ENCODE measurements around the gene LY6G6C. TPM values are rescaled to one million over a fixed set of nuclear protein-coding genes. Genes with fewer than 3 reads are reported as not detected.

The LY6G6C gene
- total RNA-seq, 4 donors from 2014 or later = not detected

- H3K4me3 ChIP-seq = no peak overlapping the region
- no peaks in the 10 kb centered on the region for H3K27me3 ChIP-seq
- peaks cover 0 to 16% of the 10 kb centered on the region in 2 donors for H3K36me3 ChIP-seq
- no peak overlapping the region for H3K27ac ChIP-seq
- peaks cover 0 to 25% (median 5%) of the 10 kb centered on the region in 3 donors for H3K4me1 ChIP-seq
- ATAC-seq = no peak
- TF ChIP-seq POLR2A (IDR thresholded peaks at IDR 0.05) (no peak), EP300 (IDR thresholded peaks at IDR 0.05) (no peak), POLR2AphosphoS5 (IDR thresholded peaks at IDR 0.05) (no peak), CTCF (IDR thresholded peaks at IDR 0.05) (no peak)
- no peaks in the 10 kb centered on the region for H3K9me3 ChIP-seq
- WGBS, 2 donors (ENCODE audit: low coverage in 1 of 2) = 74 to 81% methylated on average over 5 to 8 of the region's 8 CpGs
These were observed 43.6 kb downstream of the LY6G6C start for GRCh38 chr6:31677955-31678354.

GRCh38 chr6:31676904-31677303, 44.6 kb downstream of the LY6G6C start:
- Histone ChIP-seq H3K4me1 (peaks cover 0 to 20% (median 5%) of the 10 kb centered on the region in 3 donors), H3K27me3 (no peaks in the 10 kb centered on the region), H3K27ac (no peak overlapping the region), H3K4me3 (no peak overlapping the region), H3K36me3 (peaks cover 0 to 26% of the 10 kb centered on the region in 2 donors), H3K9me3 (no peaks in the 10 kb centered on the region)
- no peak for ATAC-seq
- 57% methylated on average over 6 of the region's 6 CpGs; no CpG with 5 or more reads in 1 of the 2 donors for WGBS, 2 donors (ENCODE audit: low coverage in 1 of 2)
- TF ChIP-seq POLR2A (IDR thresholded peaks at IDR 0.05) (no peak), EP300 (IDR thresholded peaks at IDR 0.05) (no peak), CTCF (IDR thresholded peaks at IDR 0.05) (no peak), POLR2AphosphoS5 (IDR thresholded peaks at IDR 0.05) (no peak)

GRCh38 chr6:31676322-31676903, 45.1 kb downstream of the LY6G6C start:
- no peak for ATAC-seq
- TF ChIP-seq POLR2AphosphoS5 (IDR thresholded peaks at IDR 0.05) (no peak), EP300 (IDR thresholded peaks at IDR 0.05) (no peak), CTCF (IDR thresholded peaks at IDR 0.05) (no peak), POLR2A (IDR thresholded peaks at IDR 0.05) (no peak)
- H3K36me3 ChIP-seq = peaks cover 0 to 31% of the 10 kb centered on the region in 2 donors
- peaks cover 0 to 16% (median 5%) of the 10 kb centered on the region in 3 donors for H3K4me1 ChIP-seq
- H3K9me3 ChIP-seq = no peaks in the 10 kb centered on the region
- no peaks in the 10 kb centered on the region for H3K27me3 ChIP-seq
- no peak overlapping the region for H3K27ac ChIP-seq
- H3K4me3 ChIP-seq = no peak overlapping the region
- WGBS, 2 donors (ENCODE audit: low coverage in 1 of 2) = 70 to 85% methylated on average over 2 to 3 of the region's 4 CpGs

GRCh38 chr6:31669676-31670075, 51.9 kb downstream of the LY6G6C start, which contains the start of gene LY6G5B:
Gene LY6G5B (plus strand): TSS chr6:31669976. CDS start chr6:31670951, 975 bp downstream.
- 67% methylated on average over 8 of the region's 8 CpGs; no CpG with 5 or more reads in 1 of the 2 donors for WGBS, 2 donors (ENCODE audit: low coverage in 1 of 2)
- no peak for TF ChIP-seq EP300 (IDR thresholded peaks at IDR 0.05)
- no peaks in the 10 kb centered on the region for H3K27me3 ChIP-seq
- peaks cover 0 to 75% of the 10 kb centered on the region in 2 donors for H3K36me3 ChIP-seq
- H3K9me3 ChIP-seq = no peaks in the 10 kb centered on the region
- no peak for ATAC-seq
- H3K27ac ChIP-seq = no peak within 1 kb of the TSS
- H3K4me3 ChIP-seq = no peak within 1 kb of the TSS
- peaks cover 0 to 36% (median 11%) of the 10 kb centered on the region in 3 donors for H3K4me1 ChIP-seq

Small RNA genes within 50 kb of the gene (small RNA-seq; reads per million reads assigned to genes)
- 0 reads per million in 4 donors for gene LY6G6D
- 0 to 0.37 (median 0) reads per million in 4 donors for gene MIR4646
- gene MSH5-SAPCD1 = 0 reads per million in 4 donors
- 0 reads per million in 4 donors for gene RNU6-850P
- 0 reads per million in 4 donors for gene SAPCD1

Other genes starting within 250 kb of the LY6G6C start
- 1 to 10 TPM; 1.7 to 4.8 (median 2.0) TPM for gene MICB, start 223.6 kb downstream of the LY6G6C start, total RNA-seq
- gene MCCD1, start 192.8 kb downstream of the LY6G6C start, total RNA-seq = not detected
- gene DDX39B, start 179.7 kb downstream of the LY6G6C start, total RNA-seq = 100 to 1,000 TPM; 125 to 327 (median 217) TPM
- 1 to 10 TPM; 1.3 to 5.7 (median 2.9) TPM for gene ATP6V1G2, start 175.1 kb downstream of the LY6G6C start, total RNA-seq
- 10 to 100 TPM; 21.3 to 44.2 (median 28.5) TPM for gene NFKBIL1, start 174.1 kb downstream of the LY6G6C start, total RNA-seq
- not detected for gene LTA, start 149.5 kb downstream of the LY6G6C start, total RNA-seq
- gene TNF, start 146.2 kb downstream of the LY6G6C start, total RNA-seq = under 1 TPM in 1 of 4 donors, not detected in 3; 0.81 TPM
- gene LTB, start 139.3 kb downstream of the LY6G6C start, total RNA-seq = under 1 TPM in 1 of 4 donors, not detected in 3; 0.57 TPM
- 1 to 10 TPM; 1.4 to 7.7 (median 6.9) TPM for gene LST1, start 135.5 kb downstream of the LY6G6C start, total RNA-seq
- gene NCR3, start 128.7 kb downstream of the LY6G6C start, total RNA-seq = not detected
- gene AIF1, start 106.5 kb downstream of the LY6G6C start, total RNA-seq = 10 to 100 TPM in 3 of 4 donors, 1 to 10 TPM in 1; 5.6 to 46.4 (median 21.3) TPM
- 100 to 1,000 TPM in 1 of 4 donors, 10 to 100 TPM in 3; 47.9 to 137 (median 76.2) TPM for gene PRRC2A, start 101.0 kb downstream of the LY6G6C start, total RNA-seq
- gene BAG6, start 69.1 kb downstream of the LY6G6C start, total RNA-seq = 100 to 1,000 TPM; 131 to 252 (median 190) TPM
- 1 to 10 TPM in 3 of 4 donors, under 1 TPM in 1; 0.62 to 7.4 (median 3.2) TPM for gene APOM, start 65.9 kb downstream of the LY6G6C start, total RNA-seq
- gene C6orf47, start 61.0 kb downstream of the LY6G6C start, total RNA-seq = 10 to 100 TPM; 30.0 to 40.0 (median 36.1) TPM
- gene GPANK1, start 56.7 kb downstream of the LY6G6C start, total RNA-seq = 10 to 100 TPM; 17.1 to 22.3 (median 17.9) TPM
- gene CSNK2B, start 55.7 kb downstream of the LY6G6C start, total RNA-seq = 100 to 1,000 TPM; 162 to 197 (median 167) TPM
- 1 to 10 TPM in 3 of 4 donors, under 1 TPM in 1; 0.10 to 9.3 (median 3.9) TPM for gene LY6G5B, start 51.8 kb downstream of the LY6G6C start, total RNA-seq
- gene LY6G5C, start 40.7 kb downstream of the LY6G6C start, total RNA-seq = 1 to 10 TPM in 1 of 4 donors, under 1 TPM in 1, not detected in 2; 0.94 to 1.9 TPM
- 10 to 100 TPM; 37.4 to 49.8 (median 47.2) TPM for gene ABHD16A, start 18.4 kb downstream of the LY6G6C start, total RNA-seq
- gene LY6G6F, start 14.9 kb downstream of the LY6G6C start, total RNA-seq = not detected
- gene LY6G6D, start 6.4 kb downstream of the LY6G6C start, total RNA-seq = not detected
- under 1 TPM in 1 of 4 donors, not detected in 3; 0.54 TPM for gene MPIG6B, start 1.6 kb upstream of the LY6G6C start, total RNA-seq
- gene DDAH2, start 7.6 kb upstream of the LY6G6C start, total RNA-seq = 100 to 1,000 TPM in 2 of 4 donors, 10 to 100 TPM in 2; 75.6 to 127 (median 99.0) TPM
- 100 to 1,000 TPM; 191 to 427 (median 276) TPM for gene CLIC1, start 14.8 kb upstream of the LY6G6C start, total RNA-seq
- gene MSH5, start 18.3 kb upstream of the LY6G6C start, total RNA-seq = 10 to 100 TPM in 1 of 4 donors, 1 to 10 TPM in 3; 1.9 to 12.7 (median 6.7) TPM
- gene SAPCD1, start 40.9 kb upstream of the LY6G6C start, total RNA-seq = 1 to 10 TPM in 1 of 4 donors, under 1 TPM in 1, not detected in 2; 0.93 to 1.1 TPM
- under 1 TPM; 0.12 to 0.54 (median 0.31) TPM for gene VWA7, start 55.6 kb upstream of the LY6G6C start, total RNA-seq
- 10 to 100 TPM; 25.4 to 50.6 (median 29.9) TPM for gene VARS1, start 74.0 kb upstream of the LY6G6C start, total RNA-seq
- 10 to 100 TPM; 18.0 to 31.7 (median 28.5) TPM for gene LSM2, start 85.2 kb upstream of the LY6G6C start, total RNA-seq
- 1 to 10 TPM; 1.9 to 3.9 (median 2.6) TPM for gene HSPA1L, start 93.5 kb upstream of the LY6G6C start, total RNA-seq
- gene HSPA1A, start 93.8 kb upstream of the LY6G6C start, total RNA-seq = 100 to 1,000 TPM; 287 to 496 (median 351) TPM
- gene HSPA1B, start 106.0 kb upstream of the LY6G6C start, total RNA-seq = 100 to 1,000 TPM; 198 to 260 (median 219) TPM
- 10 to 100 TPM; 28.2 to 39.1 (median 30.5) TPM for gene NEU1, start 141.1 kb upstream of the LY6G6C start, total RNA-seq
- 1 to 10 TPM in 2 of 4 donors, not detected in 2; 1.1 to 4.5 TPM for gene SLC44A4, start 157.3 kb upstream of the LY6G6C start, total RNA-seq
- gene EHMT2, start 176.0 kb upstream of the LY6G6C start, total RNA-seq = 10 to 100 TPM; 29.5 to 43.4 (median 35.5) TPM
- gene ZBTB12, start 180.3 kb upstream of the LY6G6C start, total RNA-seq = 1 to 10 TPM in 2 of 4 donors, under 1 TPM in 2; 0.40 to 2.0 (median 0.86) TPM
- 10 to 100 TPM in 3 of 4 donors, 1 to 10 TPM in 1; 3.3 to 33.4 (median 14.4) TPM for gene C2, start 206.0 kb upstream of the LY6G6C start, total RNA-seq
- gene CFB, start 224.3 kb upstream of the LY6G6C start, total RNA-seq = 10 to 100 TPM in 3 of 4 donors, 1 to 10 TPM in 1; 8.1 to 42.6 (median 23.1) TPM
- gene NELFE, start 237.2 kb upstream of the LY6G6C start, total RNA-seq = 10 to 100 TPM; 64.1 to 89.7 (median 70.4) TPM
- gene SKIC2, start 237.4 kb upstream of the LY6G6C start, total RNA-seq = 10 to 100 TPM; 18.8 to 52.5 (median 25.8) TPM

All from gastroesophageal sphincter (tissue), 4 donors.